ENCODE results near the gene BLACAT1.

DNA sequence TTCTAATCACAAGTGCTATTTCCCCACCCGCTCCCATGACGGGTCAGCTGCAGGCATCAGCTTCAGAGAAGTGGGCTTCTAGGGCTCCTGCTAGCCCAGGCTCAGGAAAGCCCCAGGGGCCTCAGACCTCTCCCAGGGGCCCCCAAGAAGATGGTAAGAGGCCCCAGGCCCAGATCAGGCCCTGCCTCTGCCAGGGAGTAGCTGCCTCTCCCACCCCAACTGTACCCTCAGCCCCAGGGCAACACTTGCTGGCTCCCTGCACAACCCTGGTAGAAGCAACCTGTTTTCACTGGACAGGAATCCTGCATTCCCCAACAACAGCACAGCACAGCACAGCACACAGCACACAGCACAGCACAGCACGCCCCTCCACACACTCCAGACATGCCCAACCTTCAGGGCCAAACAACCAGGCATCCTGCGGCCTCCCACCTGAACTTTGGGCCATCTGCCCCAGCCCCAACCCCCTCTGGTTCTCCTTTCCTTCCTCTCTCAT lies 6.5 kb downstream of the BLACAT1 start:
- TF ChIP-seq, protein P1, sequence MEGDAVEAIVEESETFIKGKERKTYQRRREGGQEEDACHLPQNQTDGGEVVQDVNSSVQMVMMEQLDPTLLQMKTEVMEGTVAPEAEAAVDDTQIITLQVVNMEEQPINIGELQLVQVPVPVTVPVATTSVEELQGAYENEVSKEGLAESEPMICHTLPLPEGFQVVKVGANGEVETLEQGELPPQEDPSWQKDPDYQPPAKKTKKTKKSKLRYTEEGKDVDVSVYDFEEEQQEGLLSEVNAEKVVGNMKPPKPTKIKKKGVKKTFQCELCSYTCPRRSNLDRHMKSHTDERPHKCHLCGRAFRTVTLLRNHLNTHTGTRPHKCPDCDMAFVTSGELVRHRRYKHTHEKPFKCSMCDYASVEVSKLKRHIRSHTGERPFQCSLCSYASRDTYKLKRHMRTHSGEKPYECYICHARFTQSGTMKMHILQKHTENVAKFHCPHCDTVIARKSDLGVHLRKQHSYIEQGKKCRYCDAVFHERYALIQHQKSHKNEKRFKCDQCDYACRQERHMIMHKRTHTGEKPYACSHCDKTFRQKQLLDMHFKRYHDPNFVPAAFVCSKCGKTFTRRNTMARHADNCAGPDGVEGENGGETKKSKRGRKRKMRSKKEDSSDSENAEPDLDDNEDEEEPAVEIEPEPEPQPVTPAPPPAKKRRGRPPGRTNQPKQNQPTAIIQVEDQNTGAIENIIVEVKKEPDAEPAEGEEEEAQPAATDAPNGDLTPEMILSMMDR (IDR thresholded peaks at IDR 0.05 in 2 of 3, conservative IDR thresholded peaks at IDR 0.05 in 1 of 3; ENCODE audit: insufficient read depth in 2 of 3, low read depth in 1 of 3, low read length in 3 of 3): no peak
- TF ChIP-seq ATF1 (CRISPR knock-in tag; IDR thresholded peaks at IDR 0.05) (no peak), ATF1 (tag; IDR thresholded peaks at IDR 0.05) (no peak), GTF2F1 (IDR thresholded peaks at IDR 0.05; ENCODE audit: low read depth, low read length) (no peak), NR2F6 (CRISPR knock-in tag; IDR thresholded peaks at IDR 0.05) (no peak), ZNF175 (CRISPR knock-in tag; IDR thresholded peaks at IDR 0.05; ENCODE audit: low read depth) (no peak), EZH2 (IDR thresholded peaks at IDR 0.05; ENCODE audit: borderline replicate concordance, low read depth, low read length) (no peak), ZNF134 (CRISPR knock-in tag; conservative IDR thresholded peaks at IDR 0.05) (no peak), POU5F1 (IDR thresholded peaks at IDR 0.05; ENCODE audit: borderline replicate concordance, low read depth, low read length, partially characterized antibody) (no peak), ELF1 (tag; IDR thresholded peaks at IDR 0.05) (no peak), SMAD1 (IDR thresholded peaks at IDR 0.05; ENCODE audit: low read depth, low read length, partially characterized antibody) (no peak), JUND (IDR thresholded peaks at IDR 0.05; ENCODE audit: borderline replicate concordance, low read depth, low read length) (no peak), JUND (tag; IDR thresholded peaks at IDR 0.05; ENCODE audit: borderline replicate concordance, low read depth, low read length) (no peak), FOS (IDR thresholded peaks at IDR 0.05; ENCODE audit: extremely low read depth, insufficient read length) (no peak)
- TF ChIP-seq, protein P2, sequence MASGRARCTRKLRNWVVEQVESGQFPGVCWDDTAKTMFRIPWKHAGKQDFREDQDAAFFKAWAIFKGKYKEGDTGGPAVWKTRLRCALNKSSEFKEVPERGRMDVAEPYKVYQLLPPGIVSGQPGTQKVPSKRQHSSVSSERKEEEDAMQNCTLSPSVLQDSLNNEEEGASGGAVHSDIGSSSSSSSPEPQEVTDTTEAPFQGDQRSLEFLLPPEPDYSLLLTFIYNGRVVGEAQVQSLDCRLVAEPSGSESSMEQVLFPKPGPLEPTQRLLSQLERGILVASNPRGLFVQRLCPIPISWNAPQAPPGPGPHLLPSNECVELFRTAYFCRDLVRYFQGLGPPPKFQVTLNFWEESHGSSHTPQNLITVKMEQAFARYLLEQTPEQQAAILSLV (tag; IDR thresholded peaks at IDR 0.05): no peak
